ENCODE measurements around the gene CRELD2. TPM values are rescaled to one million over a fixed set of nuclear protein-coding genes. Genes with fewer than 3 reads are reported as not detected.

Gene CRELD2
- total and polyA plus RNA-seq, 7 donors: 8.8 to 14.1 (median 11.6) TPM

- H3K36me3 ChIP-seq (ENCODE audit: insufficient read depth in 1 of 2, low read depth in 1 of 2): peaks cover 0 to 11% of the 10 kb centered on the region in 2 donors
- TF ChIP-seq CTCF (IDR thresholded peaks at IDR 0.05): peak; percentile 66
- no peaks in the 10 kb centered on the region for H3K9me3 ChIP-seq
- WGBS, 3 donors: 41 to 53% (median 51%) methylated on average over 14 of the region's 14 CpGs
- no peak overlapping the region for H3K4me3 ChIP-seq
- H3K27me3 ChIP-seq (ENCODE audit: insufficient read depth in 3 of 3, low read length in 2 of 3): peaks cover 0 to 5% (median 0%) of the 10 kb centered on the region in 3 donors
- H3K4me1 ChIP-seq: peaks cover 43% of the 10 kb centered on the region
- peak; percentile 60 to 83 for DNase-seq
- intact Hi-C loops (cut with DNase I): loop anchor here (1.0 to 10.0 kb wide), 3 partner anchors 62 to 276 kb away; partner anchors contain the start of gene SELENOO (in 1 of the 2)
- peak overlapping the region; percentile 19 for H3K27ac ChIP-seq
- peak; percentile 36 to 59 (median 50) for ATAC-seq
Measured at GRCh38 chr22:49930596-49931412, 12.4 kb downstream of the CRELD2 start.

GRCh38 chr22:49933236-49934159, 15.1 kb downstream of the CRELD2 start:
- no peak for TF ChIP-seq CTCF (IDR thresholded peaks at IDR 0.05)
- intact Hi-C loops (cut with DNase I): loop anchor here (2.0 to 10.0 kb wide), 3 partner anchors 27 to 274 kb away; partner anchors contain the start of genes PIM3 (in 1 of the 2) and SELENOO (in 1 of the 2)
- no peaks in the 10 kb centered on the region for H3K36me3 ChIP-seq (ENCODE audit: insufficient read depth in 1 of 2, low read depth in 1 of 2)
- H3K4me1 ChIP-seq: peaks cover 64% of the 10 kb centered on the region
- peak; percentile 44 to 56 (median 50) for ATAC-seq
- no peaks in the 10 kb centered on the region for H3K9me3 ChIP-seq
- WGBS, 3 donors: 35 to 42% (median 37%) methylated on average over 22 to 27 of the region's 27 CpGs
- H3K27ac ChIP-seq: peak overlapping the region; percentile 95
- peaks cover 0 to 5% (median 0%) of the 10 kb centered on the region in 3 donors for H3K27me3 ChIP-seq (ENCODE audit: insufficient read depth in 3 of 3, low read length in 2 of 3)
- DNase-seq: peak; percentile 83 to 94
- H3K4me3 ChIP-seq: peak overlapping the region; percentile 73

GRCh38 chr22:49934160-49934890, 15.9 kb downstream of the CRELD2 start:
- Histone ChIP-seq H3K9me3 (no peaks in the 10 kb centered on the region), H3K27ac (peak overlapping the region; percentile 95), H3K36me3 (ENCODE audit: insufficient read depth in 1 of 2, low read depth in 1 of 2) (no peaks in the 10 kb centered on the region), H3K4me3 (peak overlapping the region; percentile 73), H3K27me3 (ENCODE audit: insufficient read depth in 3 of 3, low read length in 2 of 3) (no peaks in the 10 kb centered on the region), H3K4me1 (peaks cover 64% of the 10 kb centered on the region)
- peak; percentile 55 to 65 (median 64) for ATAC-seq
- intact Hi-C loops (cut with DNase I): loop anchor here (2.0 to 10.0 kb wide), 3 partner anchors 26 to 273 kb away; partner anchors contain the start of genes PIM3 (in 1 of the 2) and SELENOO (in 1 of the 2)
- no peak for TF ChIP-seq CTCF (IDR thresholded peaks at IDR 0.05)
- WGBS, 3 donors: 20 to 32% (median 26%) methylated on average over 21 to 24 of the region's 24 CpGs
- DNase-seq: peak; percentile 81 to 90

Measured in psoas muscle (tissue), 8 donors.